ENCODE measurements around the gene GALT.

GALT gene

DNA sequence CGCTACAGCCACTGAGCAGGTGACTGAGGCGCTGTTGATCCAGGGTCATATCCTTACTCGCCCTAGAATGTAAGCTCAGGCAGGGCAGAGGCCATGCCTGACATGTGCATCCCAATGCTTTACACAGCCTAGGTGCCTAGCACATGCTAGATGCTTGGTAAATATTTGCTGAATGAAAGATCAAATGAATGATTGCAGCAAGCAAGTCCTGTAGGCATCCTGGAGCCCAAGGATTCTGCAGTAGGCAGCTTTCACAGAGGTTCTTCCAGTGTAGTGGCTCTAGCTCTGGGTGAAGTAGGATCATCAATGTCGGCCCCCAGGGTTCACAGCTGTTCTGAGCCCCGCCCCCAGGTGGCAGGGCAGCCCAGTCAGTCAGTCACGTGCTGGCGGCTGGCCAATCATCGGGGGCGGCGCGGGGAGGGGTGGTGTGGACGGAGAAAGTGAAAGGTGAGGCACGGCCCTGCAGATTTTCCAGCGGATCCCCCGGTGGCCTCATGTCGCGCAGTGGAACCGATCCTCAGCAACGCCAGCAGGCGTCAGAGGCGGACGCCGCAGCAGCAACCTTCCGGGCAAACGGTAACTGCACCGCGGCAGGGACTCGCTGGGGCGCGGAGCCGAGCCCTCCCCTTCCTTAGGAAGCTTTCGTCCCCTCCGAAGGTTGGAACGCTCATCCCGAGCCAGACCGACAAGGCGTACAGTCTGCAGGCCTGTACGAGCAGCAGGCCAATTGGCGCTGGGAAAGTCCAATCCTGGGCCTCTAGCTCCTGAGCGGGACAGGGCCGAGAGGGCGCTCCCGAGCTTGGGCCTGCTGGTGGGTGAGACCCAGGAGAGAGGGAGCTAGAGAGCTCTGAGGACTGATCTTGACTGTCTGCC lies at the start of gene GALT:
GALT (plus strand) TSS at position 465 of the 873 bp plus-strand sequence; CDS start at position 495, 30 bp downstream.
- DNase-seq, result peak; percentile 29

DNA sequence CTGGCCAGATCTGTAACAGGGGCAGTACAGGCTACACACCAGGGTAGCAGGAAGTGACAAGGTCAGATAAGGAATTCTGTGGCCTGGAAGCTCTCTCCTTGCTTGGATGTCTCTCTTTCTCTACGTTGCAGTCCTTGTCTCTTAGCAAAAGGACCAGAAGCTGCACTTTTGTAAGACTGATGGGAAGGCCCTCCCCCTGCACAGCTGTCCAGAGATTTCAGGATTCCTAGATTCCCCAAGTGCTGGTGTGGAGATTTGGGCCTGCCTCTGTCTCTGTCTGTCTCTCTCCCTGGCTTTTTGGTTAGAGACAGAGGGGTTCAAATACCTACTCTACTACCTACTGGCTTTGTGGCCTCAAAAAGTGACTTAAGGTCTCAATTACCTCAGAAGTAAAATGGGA lies 46.9 kb upstream of the GALT start:
- no peak for DNase-seq

DNA sequence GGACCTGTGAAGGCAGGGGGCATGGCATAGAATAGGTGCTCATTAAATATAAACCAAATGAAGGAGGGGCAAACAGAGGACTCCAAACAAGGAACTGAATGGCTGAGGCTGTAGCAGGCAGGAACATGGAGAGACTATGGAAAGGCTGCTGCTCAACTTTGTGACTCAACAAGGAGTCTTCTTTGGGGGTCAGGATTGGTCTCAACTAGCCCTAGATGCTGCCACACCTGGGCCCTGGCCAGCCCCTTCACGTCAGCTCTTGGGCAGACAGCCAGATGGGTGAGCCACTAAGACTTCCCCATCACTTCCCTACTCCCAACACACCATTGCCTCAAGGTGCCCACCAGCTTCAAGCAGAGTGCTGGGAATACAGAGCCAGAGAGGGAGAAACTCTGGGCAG lies 45.6 kb upstream of the GALT start:
- DNase-seq, result no peak

DNA sequence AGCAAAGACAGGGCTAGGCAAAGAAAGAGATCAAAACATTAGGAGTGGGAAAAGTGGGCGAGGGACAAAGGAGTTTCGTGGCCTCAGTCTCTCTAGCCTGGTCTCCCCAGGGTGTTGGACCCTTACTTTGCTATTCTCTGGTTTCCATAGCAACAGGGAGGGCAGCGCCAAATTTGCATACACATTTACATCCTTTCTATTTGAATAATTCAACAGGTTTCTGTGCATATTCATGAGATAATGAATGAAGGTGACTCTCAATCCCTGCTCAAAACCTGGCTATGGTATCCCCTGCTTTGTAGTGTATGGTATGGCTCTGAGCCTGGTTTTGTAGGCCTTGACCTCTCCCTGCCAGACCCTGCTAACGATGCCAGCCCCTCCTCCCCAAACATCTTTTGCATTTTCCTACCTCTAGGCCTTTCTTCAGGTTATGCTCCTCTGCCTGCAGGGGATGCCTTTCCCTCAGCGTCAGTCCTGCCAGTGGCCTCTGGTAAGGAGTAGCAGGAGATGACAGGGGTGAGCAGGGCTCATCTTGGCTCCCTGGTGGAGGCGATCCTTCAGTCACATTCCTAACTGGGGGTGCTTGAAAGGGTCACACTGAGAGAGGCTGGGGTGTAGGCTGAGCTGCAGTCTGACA lies 44.4 kb upstream of the GALT start:
- no peak for DNase-seq

DNA sequence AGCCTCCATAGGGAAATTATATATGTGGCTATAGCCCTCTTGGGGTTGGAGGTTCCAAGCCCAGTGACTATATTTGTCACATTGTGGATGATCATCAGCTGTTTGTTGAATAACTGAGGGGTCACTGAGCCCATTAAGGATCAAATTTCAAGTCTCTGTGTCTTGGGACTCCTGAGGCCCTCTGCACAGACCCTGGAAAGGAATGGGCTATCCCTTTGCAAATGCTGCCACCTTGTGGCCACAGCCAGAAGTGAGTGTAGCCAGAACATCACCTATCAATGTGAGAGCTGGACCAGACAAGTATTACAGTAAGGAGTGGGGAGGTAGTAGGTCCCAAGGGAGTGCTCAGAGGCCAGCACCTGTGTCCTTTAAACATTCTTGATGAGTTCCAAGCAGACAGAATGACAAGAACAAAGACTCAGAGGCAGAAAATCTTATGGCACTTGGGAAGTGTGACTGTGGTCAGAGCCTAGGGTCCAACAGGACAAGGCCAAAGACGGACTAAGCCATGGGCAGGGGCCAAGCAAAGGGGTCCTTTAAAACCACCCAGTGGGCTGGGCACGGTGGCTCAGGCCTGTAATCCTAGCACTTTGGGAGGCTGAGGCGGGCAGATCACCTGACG lies 42.8 kb upstream of the GALT start:
- DNase-seq, result no peak

DNA sequence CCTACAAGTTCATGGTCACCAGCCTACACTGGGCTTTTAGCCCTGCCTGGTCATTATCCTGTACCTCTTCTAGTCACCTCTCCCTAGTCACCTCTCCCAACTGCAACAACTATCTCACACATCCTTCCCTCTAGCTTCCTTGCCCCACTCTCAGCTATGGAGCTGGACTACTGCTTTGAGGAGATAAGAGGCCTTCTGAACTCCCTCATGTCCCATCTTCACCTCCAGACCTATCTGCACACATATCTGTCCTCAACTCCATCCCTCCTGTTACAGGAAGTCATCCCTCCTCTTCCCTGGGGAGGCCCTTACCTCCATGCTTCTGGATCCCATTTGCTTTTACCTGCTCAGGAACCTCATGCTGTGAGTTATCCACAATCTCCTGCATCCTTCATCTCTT lies 40.3 kb upstream of the GALT start:
- DNase-seq, result no peak

DNA sequence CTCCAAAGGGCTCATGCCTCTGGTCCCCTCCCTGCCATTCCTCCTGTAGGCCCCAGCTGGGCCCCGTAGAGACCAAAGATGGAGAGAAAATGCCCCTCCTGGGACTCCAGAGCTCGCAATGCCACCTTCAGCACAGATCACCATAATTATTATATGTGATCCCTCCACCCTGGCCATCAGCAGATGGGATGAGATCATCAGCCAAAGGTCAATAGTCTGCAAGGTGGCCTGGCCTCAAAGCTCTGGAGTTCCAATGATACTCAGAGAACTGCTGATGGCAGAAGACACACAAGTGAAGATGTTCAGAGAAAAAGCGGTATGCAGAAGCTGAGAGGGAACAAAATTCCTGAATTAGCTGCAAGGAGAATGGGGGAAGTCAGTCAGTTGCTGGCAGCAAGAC lies 39.6 kb upstream of the GALT start:
- DNase-seq, result no peak

DNA sequence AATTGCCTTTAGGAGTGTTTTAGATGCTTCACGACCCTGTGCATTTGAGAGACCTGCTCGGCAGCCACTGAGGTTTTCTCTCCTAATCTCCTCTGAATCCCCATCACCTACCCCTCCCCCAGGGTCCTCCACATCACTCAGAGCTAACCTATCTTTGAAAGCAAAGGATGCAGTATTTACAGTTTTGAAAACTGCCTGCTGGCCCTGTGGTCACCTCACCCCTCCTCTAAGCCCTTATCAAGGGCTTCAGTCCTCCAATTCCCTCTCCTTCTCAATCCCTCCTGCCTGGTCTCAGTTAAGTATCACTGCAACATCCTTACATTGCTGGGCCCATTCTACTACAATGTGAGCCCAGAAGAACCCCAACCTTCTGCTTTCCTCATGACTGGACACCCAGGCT lies 39.1 kb upstream of the GALT start:
- DNase-seq, result no peak

DNA sequence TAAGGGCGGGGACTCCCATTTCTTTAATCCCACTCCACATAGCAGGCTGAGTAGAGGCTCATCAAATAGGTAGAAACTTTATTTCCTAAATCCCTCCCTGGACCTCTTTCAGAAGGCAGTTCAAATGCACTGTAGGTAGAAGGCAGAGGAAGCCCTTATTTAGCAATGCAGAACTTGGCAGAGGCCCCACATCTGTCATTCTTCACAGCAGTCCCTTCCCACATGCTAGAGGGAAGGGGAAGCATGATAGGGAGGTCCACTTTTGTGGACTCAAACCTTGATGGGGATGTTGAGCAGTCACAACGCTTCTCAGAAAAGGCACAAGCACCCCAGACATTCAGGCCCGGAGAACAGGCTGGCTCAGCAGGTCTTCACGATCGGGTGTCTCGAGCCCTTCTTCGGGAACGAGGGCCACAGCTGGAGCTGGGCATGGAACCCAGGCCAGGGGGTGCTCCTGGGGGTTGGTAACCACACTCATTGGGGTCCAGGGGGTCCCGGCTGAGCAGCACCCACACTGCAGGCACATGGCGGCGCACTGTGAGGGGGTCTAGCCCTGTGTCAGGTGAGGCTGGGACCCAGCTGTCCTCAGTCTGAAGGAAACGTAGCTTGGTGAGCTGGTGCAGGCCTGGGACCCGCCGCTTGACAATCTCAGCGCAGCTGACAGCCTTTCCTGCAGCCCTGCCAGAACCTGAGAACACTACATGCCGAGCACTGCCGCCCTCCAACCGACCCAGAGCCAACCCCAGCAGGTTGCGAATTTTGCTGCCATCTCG lies 35.9 kb upstream of the GALT start:
- DNase-seq, result no peak

DNA sequence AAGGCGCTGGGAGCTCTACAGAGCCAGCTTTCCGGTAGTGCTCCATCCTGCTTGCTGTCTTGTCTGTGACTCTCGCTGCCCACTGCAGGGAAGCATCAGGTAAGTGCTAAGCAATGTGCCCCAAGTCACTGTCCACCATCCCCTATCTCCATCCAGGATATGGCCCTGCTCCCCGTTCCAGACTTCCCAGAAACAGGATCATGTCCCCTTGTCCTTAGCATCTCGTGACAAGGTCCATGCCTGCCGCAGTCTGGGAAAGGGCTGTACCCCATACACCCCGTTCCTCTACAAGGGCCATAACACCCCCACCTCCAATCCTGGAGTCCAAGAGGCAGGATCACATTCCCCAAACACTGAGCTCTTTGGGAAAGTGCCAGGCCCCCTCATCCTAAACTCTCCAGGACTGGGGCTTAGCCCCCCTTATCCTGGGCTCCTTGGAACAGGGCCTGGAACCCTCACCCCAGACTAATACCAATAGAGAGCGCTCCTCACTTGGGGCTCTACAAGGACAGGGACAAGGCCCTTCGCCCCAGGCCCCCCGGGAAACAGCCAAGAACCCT lies 35.1 kb upstream of the GALT start:
- DNase-seq, result no peak

DNA sequence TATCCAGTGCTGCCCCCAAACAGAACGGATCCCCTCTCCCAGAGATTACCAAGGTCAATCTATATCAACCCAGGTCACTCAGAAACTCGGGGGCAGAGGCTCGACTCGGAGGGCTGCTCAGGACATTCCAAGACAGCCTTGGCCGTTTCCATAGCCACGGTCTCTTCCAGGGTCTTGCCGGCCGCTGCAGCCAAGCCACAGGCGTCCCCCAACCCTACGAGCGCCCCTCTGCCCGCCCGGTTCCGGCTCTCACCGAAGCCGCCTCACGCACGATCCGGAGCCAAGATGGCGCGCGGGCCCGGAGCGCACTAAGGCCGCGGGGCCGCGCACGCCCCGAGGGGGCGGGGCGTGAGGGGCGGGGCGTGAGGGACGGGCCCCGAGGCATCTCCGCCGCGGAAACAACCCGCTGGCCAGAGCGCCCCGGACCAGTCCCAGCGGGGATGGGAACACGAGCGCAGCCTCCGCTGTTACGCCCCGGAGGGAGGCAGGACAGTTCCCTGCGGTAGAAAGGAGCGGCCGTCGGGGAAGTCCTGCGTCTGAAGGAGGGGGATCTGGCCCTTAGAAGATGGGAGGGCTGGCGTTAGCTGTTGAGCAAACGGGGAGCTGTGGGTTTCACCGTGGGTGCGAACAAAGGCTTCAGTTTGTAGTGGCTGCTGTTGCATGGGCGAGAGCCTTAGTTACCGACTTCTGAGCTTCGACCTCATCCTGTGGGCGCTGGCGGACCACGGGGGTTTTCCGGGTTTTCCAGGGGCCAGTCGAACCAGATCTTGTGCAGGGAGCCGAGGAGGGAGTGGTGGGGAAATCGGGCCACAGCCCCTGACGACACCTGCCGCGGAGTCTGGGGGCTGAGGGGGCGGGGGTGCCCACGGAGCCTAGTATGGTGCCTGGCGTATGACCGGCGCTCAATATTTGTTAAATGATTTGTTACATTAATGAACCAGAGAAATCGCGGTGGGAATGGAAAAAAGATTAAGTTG lies 34.4 kb upstream of the GALT start, which contains the start of gene RPP25L:
RPP25L (minus strand) TSS at position 287 of the 977 bp plus-strand sequence. CDS start 801 bp downstream, outside the sequence.
- DNase-seq, result no peak

DNA sequence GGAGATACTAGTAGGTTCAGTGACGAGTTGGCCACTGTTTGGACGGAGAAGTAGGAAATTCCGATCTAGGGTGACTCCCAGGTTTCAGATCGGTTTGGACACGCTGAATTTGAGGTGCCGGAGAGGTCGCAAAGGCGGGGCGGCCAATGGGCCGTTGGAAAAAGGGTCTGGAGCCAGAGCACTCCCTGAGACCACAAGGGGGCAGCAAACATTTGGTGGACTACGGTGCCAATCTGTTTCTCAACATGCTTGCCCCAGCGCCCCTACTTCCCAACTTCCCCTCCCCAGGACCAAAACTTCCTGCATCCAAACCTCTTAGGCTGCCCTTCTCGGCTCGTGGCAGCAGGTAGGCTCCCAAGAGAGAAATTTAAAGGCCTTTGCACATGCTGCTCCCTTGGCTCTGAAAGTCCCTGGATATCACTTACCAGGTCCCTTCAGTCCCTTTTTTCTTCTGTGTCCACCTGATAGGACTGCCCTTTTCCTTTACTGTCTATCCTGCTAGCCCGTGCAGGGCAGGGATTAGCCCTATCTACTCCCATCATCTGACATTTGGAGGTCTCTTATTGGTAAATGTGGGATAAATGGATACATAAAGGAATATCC lies 33.6 kb upstream of the GALT start:
- DNase-seq, result peak; percentile 12

DNA sequence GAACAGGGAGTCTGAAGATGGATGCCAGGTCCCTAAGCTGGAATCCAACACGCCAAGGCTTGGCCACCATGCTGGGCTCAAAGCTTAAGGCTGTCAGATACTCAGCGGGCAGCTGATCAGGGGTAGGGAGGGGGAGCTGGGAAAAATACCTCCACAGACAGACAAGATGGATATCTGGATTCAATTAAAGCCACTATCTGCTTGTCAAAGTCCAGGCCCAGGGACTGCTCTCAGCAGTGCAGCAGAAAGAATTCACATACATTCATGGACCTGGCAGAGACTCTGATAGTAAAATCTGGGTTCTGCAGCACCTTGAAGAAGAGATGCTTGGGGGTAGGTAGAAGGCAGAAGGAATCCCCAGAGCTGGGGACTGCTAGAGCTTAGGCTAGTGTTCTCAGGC lies 31.3 kb upstream of the GALT start:
- no peak for DNase-seq

DNA sequence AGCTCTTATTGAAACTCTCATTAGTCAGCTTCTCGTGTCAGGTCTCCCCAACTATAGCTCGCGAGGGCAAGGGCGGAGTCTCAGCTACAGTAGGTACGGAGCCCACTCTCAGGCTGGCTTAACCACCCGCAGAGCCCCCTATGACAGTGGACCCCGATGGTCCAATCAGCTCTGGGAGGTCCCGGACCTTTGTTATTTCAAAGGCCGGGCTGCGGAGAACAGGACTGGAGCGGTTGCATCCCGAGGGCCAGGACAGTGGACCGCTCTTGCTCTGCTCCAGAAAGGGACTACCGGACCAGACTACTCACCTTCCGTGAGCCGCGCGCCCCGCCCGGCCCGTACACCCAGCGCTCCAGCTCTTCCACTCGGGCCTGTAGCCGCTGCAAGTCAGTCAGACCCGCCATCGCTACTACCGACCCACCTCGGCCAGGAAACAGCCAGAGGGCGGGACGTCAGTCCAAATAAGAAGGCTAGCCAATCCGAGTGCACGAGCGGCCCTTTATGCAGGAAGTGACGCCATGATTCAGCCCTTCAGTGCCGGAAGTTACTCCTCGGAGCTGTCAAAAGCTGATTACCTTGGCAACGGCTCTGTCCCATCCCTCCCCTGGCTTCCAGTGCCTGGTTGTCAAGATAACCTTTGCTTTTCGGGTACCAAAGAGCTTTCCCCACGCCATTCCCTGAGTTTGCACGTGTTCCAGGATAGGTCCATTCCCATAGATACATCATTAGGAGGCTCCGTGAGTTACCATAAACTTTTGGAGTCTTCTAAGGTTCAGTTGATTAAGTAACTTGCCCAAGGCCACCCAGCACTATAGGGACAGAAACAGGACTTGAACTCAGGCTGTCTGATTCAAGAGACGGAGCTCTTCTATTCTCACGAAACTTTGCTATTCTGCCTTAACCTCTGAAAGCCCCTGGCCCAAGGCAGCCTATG lies 26.1 kb upstream of the GALT start, which contains the start of gene DCTN3:
DCTN3 (minus strand) TSS at position 435 of the 934 bp plus-strand sequence; CDS start at position 404, 31 bp downstream.
- peak; percentile 66 for DNase-seq

DNA sequence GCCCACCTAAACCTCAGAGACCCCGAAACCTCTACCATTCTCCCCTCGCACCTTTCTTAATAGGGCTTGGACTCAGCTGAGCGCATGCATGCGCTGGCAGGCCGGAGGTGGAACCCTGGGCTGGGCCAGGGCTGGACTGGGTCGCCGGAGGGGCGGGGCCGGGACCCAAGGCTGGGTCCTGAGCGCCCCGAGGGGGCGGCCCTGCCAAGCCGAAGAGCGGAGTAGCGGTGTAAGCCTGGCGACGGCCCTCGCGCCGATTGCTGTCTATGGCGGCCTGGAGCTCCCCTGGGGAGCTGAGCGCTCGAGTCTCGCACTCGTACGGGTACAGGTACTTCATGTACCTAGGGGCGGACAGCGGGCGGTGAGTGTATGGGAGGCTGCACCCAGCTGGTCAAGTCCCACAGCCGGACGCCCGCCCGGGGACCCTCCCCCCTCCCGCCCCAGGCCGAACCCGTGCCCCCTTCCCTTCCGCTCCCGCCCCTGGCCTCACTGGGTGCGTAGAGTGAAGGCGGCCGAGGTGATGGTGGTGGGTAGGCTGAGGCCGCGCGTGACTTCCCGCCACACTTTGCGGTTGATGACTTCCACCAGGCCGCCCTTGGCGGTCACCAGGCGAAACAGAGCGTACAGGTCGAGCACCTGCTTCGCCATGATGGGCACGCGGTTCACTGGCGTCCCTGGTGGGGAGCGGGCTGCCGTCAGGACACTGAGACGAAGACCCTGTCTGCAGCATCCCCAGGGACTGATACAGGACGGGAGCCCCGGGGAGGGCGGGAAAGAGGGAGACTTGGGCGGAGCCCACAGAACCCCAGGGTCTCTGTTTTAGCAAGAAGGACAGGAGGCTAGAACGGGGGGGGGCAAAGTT lies 22.9 kb upstream of the GALT start:
- DNase-seq, result no peak

DNA sequence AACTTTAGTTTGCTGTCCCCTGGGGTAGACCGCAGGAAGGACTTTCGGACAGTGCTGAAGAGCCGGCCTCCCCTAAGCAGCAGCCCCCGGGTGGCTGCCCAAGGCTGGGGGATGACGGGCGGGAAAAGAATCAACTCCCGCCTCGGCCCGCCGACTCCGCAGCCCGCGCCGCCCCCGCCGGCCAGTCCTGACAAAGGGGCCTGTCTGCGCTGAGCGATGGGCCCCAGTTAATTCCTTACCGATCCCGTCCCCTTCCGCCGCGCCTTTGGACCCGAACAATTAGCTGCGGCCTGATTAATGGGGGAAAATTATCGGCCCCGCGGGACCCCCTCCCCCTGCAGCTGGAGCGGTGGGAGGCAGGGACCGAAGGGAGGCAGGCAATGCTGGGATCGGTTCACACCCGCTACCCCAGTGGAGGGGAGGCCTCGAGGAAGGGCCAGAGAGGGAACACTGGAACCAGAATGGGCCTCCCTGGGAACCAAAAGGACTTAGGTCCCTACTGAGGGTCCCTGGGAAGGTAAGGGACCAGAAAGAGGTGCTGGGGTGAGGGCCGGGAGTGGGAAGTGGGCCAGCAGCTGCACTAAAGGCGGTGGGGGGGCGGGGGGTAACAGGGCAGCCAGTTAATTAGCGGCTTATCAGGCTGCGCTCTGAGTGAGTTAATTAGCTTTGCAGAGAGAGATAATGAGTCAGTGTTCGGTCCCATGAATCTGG lies 21.8 kb upstream of the GALT start:
- no peak for DNase-seq

DNA sequence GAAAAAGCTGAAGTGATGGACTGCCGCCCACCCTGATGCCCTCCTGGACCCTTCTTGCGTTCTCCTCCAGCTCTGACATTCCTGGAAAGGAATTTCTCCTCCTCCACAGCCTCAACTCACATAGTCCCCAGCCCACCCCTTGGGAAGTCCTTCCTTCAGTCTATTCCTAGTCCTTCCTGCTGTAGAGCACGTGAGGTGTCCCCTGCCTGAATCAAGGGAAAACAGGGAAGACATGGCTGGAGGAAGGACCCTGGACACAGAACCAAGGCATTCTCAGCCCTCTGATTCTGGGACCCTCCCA lies 21.3 kb upstream of the GALT start:
- no peak for DNase-seq
